Smooth muscle cell of bladder (primary cell): ENCODE measurements around the gene ZBED2. TPM values are rescaled to one million over a fixed set of nuclear protein-coding genes. Genes with fewer than 3 reads are reported as not detected.

Experiments
- total RNA-seq: library from RNA; depleted of rRNA; stranded (reverse); fragments of >200 nt; gene quantifications from 2 replicates; pipeline ENCODE4 v1.2.3, GENCODE V29; 2014

The ZBED2 gene, protein sequence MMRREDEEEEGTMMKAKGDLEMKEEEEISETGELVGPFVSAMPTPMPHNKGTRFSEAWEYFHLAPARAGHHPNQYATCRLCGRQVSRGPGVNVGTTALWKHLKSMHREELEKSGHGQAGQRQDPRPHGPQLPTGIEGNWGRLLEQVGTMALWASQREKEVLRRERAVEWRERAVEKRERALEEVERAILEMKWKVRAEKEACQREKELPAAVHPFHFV
- total RNA-seq = 0.28 TPM in 1 of 2 replicates, not detected in the other

DNA sequence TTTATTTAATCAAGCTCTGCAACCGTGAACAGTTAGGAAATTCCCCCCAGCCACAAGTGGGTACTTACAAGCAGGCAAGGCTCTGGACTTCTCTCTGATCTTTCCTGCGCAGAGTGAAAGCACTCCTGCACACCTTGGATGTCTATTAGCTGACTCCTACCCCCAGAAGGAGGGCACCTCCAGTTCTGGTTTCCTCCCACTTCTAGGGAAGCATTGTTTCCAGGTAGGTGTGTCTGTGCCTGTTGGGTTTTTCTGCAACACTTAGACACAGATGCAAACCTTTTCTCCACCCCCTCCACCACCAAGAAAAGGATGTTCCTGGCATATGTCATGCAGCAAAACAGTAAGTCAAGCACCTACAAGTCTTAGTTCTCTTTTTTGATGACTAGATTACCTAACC lies at the start of gene ZBED2:
TSS of gene ZBED2 (minus strand) at position 115 of the 400 bp plus-strand sequence. CDS start 1,145 bp downstream, outside the sequence.

Other genes starting within 250 kb of the ZBED2 start
- gene CD96, start 53.1 kb downstream of the ZBED2 start, total RNA-seq = under 0.01 and 0.09 TPM in 2 replicates
- 0.65 and 1.6 TPM in 2 replicates for gene PLCXD2, start 79.3 kb upstream of the ZBED2 start, total RNA-seq